GM19328 (cell line): ENCODE data around the gene MTF1.

Experiments used
- ATAC-seq: cut with Tn5 transposase; IDR thresholded peaks from one replicate; pipeline ENCODE4 v1.9.1; 2021; ENCODE audit warnings: mild to moderate bottlenecking, moderate library complexity; ENCODE audit not compliant: unreplicated experiment

Gene MTF1

DNA sequence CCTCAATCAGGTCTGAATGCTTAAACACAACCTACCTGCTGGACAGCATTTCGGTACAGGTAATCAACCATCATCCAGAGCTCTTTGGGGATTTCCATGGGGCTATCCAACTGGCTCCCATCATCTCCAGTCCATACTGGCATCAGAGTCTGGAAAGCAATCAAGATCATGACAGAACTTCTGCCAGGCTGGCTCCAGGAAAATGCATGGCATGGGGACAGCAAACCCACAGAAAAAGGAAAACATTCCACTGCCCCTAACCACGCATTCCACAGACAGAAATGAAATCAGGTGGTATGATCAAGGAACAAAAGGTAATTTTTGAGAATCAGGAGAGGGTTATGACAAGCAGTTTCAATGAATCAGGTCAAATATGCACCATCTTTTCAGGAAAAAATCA, 9.1 kb upstream of the MTF1 start:
- ATAC-seq: no peak

- no peak for ATAC-seq
Observed at GRCh38 chr1:37867784-37868183, 8.4 kb upstream of the MTF1 start.

DNA sequence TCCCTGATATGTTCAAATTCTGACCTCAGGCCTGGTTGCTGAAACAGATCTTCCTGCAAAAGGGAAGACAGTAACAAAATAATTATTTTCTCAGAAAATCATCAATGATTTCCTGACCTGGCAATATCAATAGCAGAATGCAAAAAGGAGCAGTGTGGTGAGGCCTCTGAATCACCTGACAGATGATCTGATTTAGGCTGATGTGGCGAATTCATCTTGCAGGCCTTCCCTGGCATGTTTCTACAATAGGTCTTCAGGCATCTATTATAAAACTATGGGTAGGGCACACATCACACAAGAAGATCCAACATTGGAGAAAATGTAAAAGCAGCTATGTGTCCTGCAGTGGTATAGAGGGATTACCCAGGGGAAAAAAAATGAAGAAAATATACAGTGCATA, 7.1 kb upstream of the MTF1 start:
- ATAC-seq: no peak

DNA sequence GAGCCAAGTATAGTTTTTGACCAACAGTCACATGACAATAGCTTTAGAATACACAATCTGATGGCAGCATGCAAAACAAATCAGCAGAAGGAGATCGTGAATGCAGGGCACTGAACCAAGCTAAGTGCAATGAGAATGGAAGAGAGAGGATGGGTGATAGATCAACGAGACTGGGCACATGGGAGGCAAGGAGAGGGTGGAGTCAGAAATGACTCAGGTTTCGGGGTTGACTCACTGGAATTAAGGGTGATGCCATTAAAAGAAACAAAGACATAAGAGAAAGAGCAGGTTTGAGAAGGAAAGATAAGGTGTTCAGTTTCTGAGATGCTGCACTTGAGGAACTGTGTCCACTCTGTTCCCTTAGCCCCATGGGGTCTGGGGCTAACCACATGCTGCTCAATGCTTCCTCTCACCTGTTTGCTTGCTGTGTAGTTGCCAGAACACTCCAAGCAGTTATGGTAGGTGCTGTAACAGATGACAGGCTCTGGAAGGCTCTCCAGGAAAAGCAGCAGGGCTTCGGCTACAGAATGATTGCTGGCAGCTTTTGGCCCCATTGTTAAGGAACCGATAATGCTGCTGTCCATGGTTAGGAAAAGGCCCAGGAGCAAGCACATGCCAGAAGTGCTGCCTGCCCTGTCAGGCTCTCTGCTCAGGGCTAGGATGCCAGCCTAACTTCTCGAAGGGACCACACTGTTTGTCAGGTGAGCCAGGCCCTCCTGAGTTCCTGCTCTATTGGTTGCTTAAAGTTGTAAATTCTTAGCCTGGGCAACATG, 6.1 kb upstream of the MTF1 start:
- no peak for ATAC-seq

DNA sequence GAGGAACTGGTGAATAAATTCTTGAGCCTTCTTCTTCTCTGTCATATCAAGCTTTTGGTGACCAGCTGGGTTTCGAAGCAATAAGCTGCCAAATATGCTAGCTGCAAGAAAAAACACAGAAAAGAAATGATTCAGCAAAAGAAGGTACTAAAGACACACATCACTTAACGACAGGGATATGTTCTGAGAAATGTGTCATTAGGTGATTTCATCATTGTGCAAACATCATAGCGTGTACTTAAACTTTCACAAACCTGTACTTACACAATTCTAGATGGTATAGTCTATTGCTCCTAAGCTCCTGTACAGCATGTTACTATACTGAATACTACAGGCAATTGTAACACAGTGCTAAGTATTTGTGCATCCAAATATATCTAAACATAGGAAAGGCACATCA, 2.9 kb upstream of the MTF1 start:
- ATAC-seq: no peak

DNA sequence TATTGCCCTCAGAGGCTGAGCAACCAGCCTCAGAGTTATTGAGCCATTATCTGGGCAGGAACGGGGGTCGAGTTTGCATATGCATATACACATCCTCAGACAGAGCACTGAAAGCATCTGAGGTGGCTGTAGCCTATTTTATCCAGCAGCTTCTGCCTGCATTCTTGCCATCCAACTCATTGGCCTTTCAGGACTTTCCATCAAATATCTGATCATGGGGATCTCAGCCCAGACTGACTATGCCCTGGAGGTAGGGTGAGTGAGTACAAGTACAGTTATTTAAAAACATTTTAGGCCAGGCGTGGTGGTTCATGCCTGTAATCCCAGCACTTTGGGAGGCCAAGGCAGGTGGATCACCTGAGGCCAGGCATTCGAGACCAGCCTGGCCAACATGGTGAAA, 1.8 kb upstream of the MTF1 start:
- no peak for ATAC-seq

- no peak for ATAC-seq
Observed at GRCh38 chr1:37860346-37860666, 914 bp upstream of the MTF1 start.

- peak; percentile 12 for ATAC-seq
Observed at GRCh38 chr1:37858931-37859506, 373 bp downstream of the MTF1 start.

DNA sequence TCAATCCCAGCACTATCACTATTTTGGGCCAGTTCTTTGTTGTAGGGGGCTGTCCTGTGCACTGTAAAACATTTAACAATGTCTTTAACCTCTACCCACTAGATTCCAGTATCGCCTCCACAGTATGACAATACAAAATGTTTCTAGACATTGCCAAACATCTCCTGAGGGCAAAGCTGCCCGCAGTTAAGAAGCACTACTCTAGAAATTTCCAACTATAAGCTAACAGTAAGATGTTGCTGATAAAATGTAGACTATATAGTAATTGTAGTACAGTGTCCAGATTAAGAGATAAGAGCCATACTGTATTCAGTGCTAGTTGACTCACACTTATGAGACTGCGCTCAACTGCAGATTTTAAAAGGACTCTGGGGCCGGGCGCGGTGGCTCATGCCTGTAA, 5.0 kb downstream of the MTF1 start:
- no peak for ATAC-seq

GRCh38 chr1:37853157-37853556, 6.2 kb downstream of the MTF1 start:
- ATAC-seq: no peak

DNA sequence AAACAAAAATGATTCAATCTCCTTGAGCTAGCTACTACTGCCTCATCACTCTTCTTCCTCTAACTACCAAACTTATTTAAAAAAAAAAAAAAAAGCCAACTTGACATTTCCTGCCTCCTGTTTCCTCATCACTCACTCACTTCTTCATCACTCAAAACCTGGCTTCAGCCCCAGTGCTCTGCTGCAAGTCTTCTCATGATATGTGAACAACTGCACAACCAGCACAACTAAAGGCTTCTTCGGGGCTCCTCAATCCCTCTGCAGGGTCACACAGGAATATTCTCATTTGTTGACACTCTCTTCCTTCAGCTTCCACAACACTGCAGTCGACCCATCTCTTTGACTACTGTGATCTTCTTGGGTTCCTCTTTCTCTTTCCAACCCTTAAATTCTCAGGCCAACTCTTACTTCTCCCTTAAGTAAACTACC, 7.6 kb downstream of the MTF1 start:
- ATAC-seq: no peak

GRCh38 chr1:37851262-37851661, 8.1 kb downstream of the MTF1 start:
- ATAC-seq: no peak

- ATAC-seq: no peak
Observed at GRCh38 chr1:37850352-37850955, 8.9 kb downstream of the MTF1 start.

DNA sequence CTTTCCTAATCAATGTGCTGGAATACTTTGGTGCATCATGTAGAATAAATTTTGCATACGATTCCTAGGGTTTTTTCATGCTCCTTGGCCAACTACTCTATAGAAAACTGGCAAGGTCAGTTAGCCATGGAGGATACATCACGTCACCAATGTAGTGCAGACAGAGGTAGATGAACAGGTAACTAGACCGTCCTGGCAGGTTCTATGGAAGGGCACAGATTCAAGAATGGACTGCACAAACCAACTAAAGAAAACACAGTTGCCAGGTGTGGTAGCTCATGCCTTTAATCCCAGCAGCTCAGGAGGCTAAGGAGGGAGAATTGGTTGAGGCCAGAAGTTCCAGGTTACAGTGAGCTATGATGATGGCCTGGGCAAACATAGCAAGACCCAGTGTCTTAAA, 9.9 kb downstream of the MTF1 start:
- ATAC-seq: no peak

DNA sequence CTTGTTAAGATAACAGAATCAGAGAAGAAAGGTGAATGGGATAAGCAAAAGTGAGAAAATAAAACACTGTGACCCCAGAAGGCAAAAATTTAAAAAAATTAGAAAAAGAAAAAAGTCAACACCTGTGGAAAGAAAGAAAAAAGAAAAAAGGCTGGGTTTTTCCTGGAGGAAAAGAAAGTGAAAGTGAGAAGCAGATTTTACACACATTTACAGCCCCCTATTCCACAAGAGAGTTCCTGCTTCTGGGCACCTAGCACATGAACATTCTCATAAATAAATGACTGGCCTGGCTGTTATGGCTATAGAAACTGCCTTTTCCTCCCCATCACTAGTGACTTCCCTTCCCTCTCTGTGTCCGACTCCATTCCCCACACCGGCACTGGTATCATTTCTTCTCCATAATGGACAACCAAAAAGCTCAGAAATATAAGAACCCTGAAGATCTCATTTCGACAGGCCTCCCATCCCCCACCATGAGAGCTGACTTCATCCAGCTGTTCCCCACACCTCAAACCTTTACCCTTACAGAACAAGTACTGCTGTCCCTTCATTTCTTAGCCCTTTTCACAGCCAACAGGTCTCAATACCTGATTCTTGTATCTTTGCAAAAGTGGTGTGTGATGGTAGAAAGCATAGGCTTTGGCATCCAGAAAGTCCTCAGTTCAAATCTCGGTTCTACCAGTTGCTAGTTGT, 12.6 kb downstream of the MTF1 start:
- ATAC-seq: no peak

DNA sequence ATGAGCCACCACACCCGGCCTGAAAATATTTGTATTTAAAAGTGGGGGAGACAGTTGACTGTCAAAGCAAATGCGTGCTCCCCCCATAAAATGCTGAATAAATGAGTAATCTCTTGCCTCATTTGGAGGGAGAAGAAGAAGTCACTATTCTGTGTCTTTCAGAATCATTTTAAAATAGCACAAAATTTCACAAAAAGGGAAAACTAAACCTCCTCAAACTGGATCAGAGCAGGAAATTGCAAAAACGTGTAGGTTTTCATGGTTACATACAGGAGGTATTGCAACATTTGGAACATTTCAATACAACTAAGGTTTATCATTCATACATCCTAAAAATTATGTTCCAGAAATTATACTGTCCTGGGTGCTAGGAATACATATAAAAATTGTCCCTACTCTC, 13.6 kb downstream of the MTF1 start:
- no peak for ATAC-seq

GRCh38 chr1:37845049-37845646, 14.2 kb downstream of the MTF1 start:
- no peak for ATAC-seq

DNA sequence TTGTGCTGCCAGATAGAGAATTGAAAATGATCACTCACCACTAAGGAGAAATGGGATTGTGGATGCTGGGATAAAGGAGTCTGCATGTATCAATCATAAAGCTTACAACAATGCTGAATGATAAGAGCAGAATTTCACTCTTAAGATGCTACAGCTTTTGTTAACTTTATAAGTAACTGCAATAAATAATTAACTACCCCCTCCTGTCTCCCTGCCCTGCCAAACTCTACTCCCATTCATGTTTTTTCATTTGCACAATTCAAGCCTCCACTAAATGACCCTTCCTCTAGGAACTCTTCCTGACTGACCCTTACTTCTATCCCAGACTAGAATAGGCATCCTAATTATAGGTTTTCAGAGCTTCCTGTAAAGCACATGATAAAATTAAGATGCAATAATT, 14.9 kb downstream of the MTF1 start:
- ATAC-seq: no peak

GRCh38 chr1:37841652-37842051, 17.7 kb downstream of the MTF1 start:
- ATAC-seq: no peak

- no peak for ATAC-seq
Observed at GRCh38 chr1:37840711-37841110, 18.7 kb downstream of the MTF1 start.

GRCh38 chr1:37839676-37840075, 19.7 kb downstream of the MTF1 start:
- ATAC-seq: no peak

GRCh38 chr1:37836788-37837187, 22.6 kb downstream of the MTF1 start:
- ATAC-seq: no peak
